Measurements from ENCODE around the gene ASAP3.

Gene ASAP3

GRCh38 chr1:23392125-23392855, 91.7 kb downstream of the ASAP3 start:
- H3K4me3 ChIP-seq (ENCODE audit: low read depth, low read length), result no peak overlapping the region
- DNase-seq (ENCODE audit: low read depth, low spot score), result no peak
- no peak for TF ChIP-seq CTCF (IDR thresholded peaks at IDR 0.05; ENCODE audit: insufficient read depth, low read length, missing control alignments)
- ChIA-PET CTCF (no interaction called here), POLR2A (no interaction called here)

GRCh38 chr1:23389837-23390321, 94.1 kb downstream of the ASAP3 start:
- ChIA-PET POLR2A (no interaction called here), CTCF (interaction anchor here (1.1 to 1.9 kb wide), 3 partner anchors 14 to 19 kb away, joined by 3 to 10 read pairs (median 4); no protein-coding TSS in a partner anchor)
- no peak for TF ChIP-seq CTCF (IDR thresholded peaks at IDR 0.05; ENCODE audit: insufficient read depth, low read length, missing control alignments)
- DNase-seq (ENCODE audit: low read depth, low spot score), result no peak
- no peak overlapping the region for H3K4me3 ChIP-seq (ENCODE audit: low read depth, low read length)

GRCh38 chr1:23387494-23387893, 96.5 kb downstream of the ASAP3 start:
- H3K4me3 ChIP-seq (ENCODE audit: low read depth, low read length), result no peak overlapping the region
- ChIA-PET POLR2A (interaction anchor here (2.1 kb wide), 1 partner anchor 19 kb away, joined by 6 read pairs; no protein-coding TSS in a partner anchor), CTCF (interaction anchor here (3.3 kb wide), 1 partner anchor 16 kb away, joined by 25 read pairs; no protein-coding TSS in a partner anchor)
- no peak for DNase-seq (ENCODE audit: low read depth, low spot score)
- no peak for TF ChIP-seq CTCF (IDR thresholded peaks at IDR 0.05; ENCODE audit: insufficient read depth, low read length, missing control alignments)

GRCh38 chr1:23385119-23385621, 98.8 kb downstream of the ASAP3 start:
- TF ChIP-seq CTCF (IDR thresholded peaks at IDR 0.05; ENCODE audit: insufficient read depth, low read length, missing control alignments), result no peak
- DNase-seq (ENCODE audit: low read depth, low spot score), result no peak
- POLR2A ChIA-PET, result interaction anchor here (2.1 to 2.4 kb wide), 2 partner anchors 9 to 17 kb away, joined by 6 to 9 read pairs; no protein-coding TSS in a partner anchor
- no peak overlapping the region for H3K4me3 ChIP-seq (ENCODE audit: low read depth, low read length)
- CTCF ChIA-PET, result interaction anchor here (1.6 to 3.3 kb wide), 2 partner anchors 9 to 18 kb away, joined by 7 to 25 read pairs; no protein-coding TSS in a partner anchor

- no peak overlapping the region for H3K4me3 ChIP-seq (ENCODE audit: low read depth, low read length)
- peak; percentile 23 for DNase-seq (ENCODE audit: low read depth, low spot score)
- POLR2A ChIA-PET, result interaction anchor here (2.4 kb wide), 1 partner anchor 10 kb away, joined by 9 read pairs; no protein-coding TSS in a partner anchor
- CTCF ChIA-PET, result interaction anchor here (0.9 to 1.6 kb wide), 3 partner anchors 10 to 19 kb away, joined by 3 to 7 read pairs (median 5); no protein-coding TSS in a partner anchor
- TF ChIP-seq CTCF (IDR thresholded peaks at IDR 0.05; ENCODE audit: insufficient read depth, low read length, missing control alignments), result no peak
These were observed 99.5 kb downstream of the ASAP3 start for GRCh38 chr1:23384312-23385058.

All from AG04449 (cell line).